Erythroblast (primary cell): ENCODE data around the gene KLK12.

Experiments used
- GATA1 ChIP-seq: IDR thresholded peaks from 2 replicates; pipeline ENCODE4 v1.6.1; 2011; ENCODE audit warnings: low read depth, mild to moderate bottlenecking, control low read depth, low read length, moderate library complexity
- POLR2A ChIP-seq: IDR thresholded peaks from 2 replicates; pipeline ENCODE4 v1.6.1; 2011; ENCODE audit warnings: mild to moderate bottlenecking, low read length

DNA sequence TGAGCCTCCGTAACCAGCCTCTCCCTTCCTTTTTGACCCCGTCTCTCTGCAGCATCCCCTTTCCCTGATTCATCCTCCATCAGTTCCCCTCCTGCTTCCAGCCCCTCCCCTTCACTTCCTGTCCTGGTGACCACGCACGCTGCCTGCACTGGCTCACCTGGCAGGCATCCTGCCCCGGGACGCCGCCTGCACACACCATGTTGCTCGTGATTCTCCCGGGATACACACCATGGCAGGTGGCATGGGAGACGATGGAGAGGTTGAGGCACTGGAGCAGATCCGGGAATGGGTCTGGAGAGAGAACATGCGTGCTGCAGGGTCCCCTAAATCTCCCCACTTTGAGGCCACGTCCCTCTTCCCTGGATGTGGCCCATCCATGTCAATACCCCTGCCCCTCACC lies 4.2 kb downstream of the KLK12 start:
- TF ChIP-seq POLR2A (no peak), GATA1 (no peak)
